HG02610 (cell line): ENCODE results near the gene KLRC3.
"Not testable (repeated sequence)": the region's sequence is repeated elsewhere in the genome, so short reads cannot be mapped to it uniquely, and the experiment has no call there.

ENCODE experiments used
- ATAC-seq: cut with Tn5 transposase; IDR thresholded peaks from one replicate; pipeline ENCODE4 v1.9.1; 2021; ENCODE audit warnings: mild to moderate bottlenecking, moderate library complexity; ENCODE audit not compliant: unreplicated experiment

KLRC3 gene

DNA sequence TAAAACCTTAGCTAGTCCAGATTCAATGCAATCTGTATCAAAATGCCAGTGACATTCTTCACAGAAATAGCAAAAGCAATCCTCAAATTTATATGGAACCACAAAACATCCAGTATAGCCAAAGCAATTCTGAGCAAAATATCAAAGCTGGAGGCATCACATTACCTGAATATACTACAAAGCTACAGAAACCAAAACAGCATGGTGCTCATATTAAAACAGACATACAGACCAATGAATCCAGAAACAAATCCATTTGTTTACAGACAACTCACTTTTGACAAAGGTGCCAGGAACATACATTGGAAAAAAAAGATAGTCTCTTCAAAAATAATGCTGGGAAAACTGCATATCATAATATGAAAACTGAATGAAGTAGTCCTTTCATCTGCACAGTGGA lies 15.6 kb downstream of the KLRC3 start:
- no peak for ATAC-seq

GRCh38 chr12:10400829-10401228 lies 19.6 kb downstream of the KLRC3 start:
- no peak for ATAC-seq

- ATAC-seq = no peak
Measured at GRCh38 chr12:10398168-10398567, 22.2 kb downstream of the KLRC3 start.

DNA sequence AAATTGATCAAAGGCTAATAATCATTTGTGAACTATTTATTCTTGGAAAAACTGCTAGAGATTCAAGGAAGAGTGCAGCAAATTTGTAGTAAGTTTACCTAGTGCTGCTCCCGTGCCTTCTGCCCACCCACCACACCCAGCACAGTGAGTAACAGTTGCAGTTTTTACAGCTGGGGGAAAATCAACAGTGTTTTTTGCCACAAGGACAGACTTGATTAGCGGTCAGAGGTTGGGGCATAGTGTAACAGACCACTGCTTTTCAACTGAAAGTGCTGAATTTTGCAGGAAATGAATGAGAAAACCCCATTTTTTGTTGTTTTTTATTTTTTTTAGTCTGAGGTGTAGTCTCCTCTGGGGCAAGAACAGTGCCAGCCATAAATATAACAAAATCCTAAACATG lies 23.1 kb downstream of the KLRC3 start:
- ATAC-seq = no peak

GRCh38 chr12:10396176-10396575 lies 24.2 kb downstream of the KLRC3 start:
- not testable (repeated sequence) for ATAC-seq

DNA sequence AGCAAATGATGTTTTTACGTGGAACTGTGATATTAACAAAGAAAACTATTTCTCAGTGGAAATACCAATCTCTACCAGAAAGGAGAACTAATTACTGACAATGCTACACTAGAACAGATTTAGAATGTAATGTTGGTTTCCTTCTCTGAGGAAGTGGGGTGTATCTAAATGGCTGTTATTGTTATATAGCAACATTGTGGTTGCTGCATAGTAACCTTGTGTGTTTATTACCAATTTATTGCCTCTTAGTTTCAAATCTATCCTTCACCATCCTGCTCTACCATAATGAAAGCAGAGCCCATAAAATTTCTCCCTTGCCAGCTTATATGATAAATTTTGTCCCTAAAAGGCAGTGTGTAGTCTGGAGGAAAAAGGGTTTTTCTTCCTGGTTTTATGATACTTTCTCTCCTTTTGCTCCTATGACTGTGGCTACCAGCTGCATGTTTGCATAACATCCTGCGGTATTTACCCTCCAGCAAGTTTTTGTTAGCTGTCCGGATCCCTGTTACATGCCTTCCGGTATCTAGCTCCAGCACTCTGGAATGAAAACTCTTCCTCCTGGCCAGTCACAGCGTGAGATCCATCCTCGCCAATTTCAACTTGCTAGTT lies 24.9 kb downstream of the KLRC3 start:
- peak; percentile 77 for ATAC-seq

- ATAC-seq = not testable (repeated sequence)
Measured at GRCh38 chr12:10394531-10395152, 25.8 kb downstream of the KLRC3 start.

DNA sequence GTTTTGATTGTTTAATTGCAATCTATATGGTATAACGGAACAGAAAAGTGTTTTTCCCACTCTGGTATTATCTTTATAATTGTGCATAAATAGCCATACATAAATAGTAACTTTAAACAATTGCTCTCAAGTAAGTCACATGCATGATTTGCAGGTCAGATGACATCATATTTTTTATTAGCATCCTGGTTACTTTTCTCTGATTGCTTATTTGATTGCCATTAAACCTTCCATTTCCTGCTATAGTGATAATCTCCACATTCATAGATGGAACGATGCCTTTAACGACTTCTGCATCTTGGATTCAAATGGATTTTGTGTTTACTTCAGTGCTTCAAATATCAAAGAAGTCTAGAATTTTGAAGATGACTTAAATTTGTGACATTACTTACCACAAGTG lies 27.1 kb downstream of the KLRC3 start:
- ATAC-seq = no peak

DNA sequence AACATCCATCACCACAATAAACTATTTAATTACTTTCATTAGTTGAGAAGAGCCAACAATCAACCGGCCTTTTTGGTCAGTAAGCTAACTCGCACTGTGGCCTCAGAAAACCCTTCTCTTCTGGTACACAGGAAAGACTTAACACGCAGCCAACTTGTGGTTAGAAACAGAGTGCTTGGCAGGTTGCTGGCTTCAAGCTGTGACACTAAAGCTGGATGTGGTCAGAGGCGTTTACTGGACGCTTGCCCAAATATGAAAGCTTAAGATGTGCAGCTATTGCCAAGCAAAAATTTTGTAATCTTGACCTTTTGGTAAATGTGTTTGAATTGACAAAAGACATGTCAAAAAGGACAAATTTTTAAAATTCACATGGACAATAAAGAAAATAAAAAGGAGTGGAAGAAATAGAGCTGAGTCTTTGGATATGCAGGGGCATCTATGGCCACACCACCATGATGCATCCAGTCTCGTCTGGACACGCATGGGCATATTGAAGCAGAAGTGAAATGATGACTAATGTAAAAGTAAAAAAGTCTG lies 27.9 kb downstream of the KLRC3 start:
- peak; percentile 72 for ATAC-seq

DNA sequence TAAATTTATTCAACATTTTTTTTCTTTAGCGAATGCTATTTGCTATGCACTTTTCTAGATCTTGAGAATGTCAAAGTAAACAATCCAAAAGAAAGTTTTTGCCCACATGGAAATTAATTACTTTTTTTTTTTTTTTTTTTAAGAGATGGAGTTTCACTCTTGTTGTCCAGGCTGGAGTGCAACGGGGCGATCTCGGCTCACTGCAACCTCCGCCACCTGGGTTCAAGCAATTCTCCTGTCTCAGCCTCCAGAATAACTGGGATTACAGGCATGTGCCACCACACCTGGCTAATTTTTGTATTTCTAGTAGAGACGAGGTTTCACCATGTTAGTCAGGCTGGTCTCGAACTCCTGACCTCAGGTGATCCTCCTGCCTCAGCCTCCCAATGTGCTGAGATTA lies 29.4 kb downstream of the KLRC3 start:
- not testable (repeated sequence) for ATAC-seq

GRCh38 chr12:10389904-10390303 lies 30.5 kb downstream of the KLRC3 start, which contains the start of gene KLRK1:
TSS of gene KLRK1 (minus strand) at chr12:10390041. CDS start at chr12:10388810, 1,231 bp downstream.
- no peak for ATAC-seq

DNA sequence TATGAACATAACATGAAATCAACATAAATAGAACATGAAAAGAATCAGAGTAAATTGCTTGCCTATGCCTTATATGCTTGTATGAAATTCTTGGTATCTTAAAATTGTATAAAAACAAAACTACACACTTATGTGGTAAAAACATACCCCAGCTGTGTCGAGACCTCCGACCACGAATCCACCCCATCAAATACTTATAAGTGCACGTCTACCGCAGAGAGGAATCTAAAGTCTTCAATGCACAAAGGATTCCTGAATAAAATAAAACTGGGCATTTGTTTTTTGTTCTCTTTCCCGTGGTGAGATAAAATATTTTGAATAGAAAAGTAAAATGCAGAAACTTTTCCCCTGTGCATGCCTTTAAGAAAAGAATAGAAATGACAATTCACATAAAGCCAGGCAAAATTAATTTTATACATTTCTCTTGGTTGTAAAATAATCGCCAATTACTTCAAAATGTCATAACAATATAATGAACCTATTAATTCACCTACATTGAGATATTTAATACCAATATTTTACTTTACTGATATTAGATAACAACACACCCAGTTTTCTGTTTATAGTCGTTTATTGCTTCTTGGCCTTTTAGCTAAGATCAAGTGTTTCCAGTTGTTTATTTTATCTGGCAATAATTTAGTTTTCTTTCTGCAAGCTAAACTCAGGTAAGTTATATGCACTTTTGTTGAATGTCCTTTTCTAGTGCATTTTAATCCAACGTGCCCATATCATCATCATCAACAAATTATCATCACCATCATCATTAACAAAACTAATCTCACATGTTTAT lies 31.6 kb downstream of the KLRC3 start:
- no peak for ATAC-seq

GRCh38 chr12:10387498-10387897 lies 32.9 kb downstream of the KLRC3 start:
- not testable (repeated sequence) for ATAC-seq

DNA sequence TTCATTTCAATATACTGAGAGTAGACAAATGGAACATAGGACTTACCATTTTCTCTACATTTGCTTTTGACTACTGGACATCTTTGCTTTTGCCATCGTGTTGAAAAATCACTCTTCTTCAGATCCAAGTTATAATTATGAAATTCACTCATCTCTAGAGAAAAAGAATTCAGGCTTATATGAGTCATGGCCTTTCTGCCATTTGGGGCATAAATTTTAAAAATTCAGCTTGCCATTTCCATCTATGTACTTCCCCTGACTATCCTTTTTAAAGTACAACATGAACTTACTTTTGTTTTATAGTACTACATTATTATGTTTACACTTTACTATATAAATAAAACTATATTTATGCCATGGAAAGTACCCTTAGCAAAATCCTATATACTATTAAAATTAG lies 33.5 kb downstream of the KLRC3 start:
- no peak for ATAC-seq

DNA sequence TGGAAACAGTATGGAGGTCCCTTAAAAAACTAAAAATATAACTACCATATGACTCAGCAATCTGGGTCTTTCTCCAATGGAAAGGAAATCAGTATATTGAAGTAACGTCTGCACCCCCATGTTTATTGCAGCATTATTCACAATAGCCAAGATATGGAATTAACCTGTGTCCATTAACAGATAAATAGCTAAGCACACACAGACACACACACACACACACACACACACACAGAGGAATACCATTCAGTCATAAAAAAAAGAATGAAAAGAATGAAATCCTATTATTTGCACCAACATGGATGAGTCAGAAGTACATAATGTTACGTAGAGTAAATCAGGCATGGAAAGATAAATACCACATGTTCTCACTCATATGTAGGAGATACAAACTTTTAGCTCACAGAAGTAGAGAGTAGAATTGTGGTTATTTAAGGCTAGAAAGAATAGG lies 35.2 kb downstream of the KLRC3 start:
- no peak for ATAC-seq

GRCh38 chr12:10384191-10384590 lies 36.2 kb downstream of the KLRC3 start:
- ATAC-seq = no peak

DNA sequence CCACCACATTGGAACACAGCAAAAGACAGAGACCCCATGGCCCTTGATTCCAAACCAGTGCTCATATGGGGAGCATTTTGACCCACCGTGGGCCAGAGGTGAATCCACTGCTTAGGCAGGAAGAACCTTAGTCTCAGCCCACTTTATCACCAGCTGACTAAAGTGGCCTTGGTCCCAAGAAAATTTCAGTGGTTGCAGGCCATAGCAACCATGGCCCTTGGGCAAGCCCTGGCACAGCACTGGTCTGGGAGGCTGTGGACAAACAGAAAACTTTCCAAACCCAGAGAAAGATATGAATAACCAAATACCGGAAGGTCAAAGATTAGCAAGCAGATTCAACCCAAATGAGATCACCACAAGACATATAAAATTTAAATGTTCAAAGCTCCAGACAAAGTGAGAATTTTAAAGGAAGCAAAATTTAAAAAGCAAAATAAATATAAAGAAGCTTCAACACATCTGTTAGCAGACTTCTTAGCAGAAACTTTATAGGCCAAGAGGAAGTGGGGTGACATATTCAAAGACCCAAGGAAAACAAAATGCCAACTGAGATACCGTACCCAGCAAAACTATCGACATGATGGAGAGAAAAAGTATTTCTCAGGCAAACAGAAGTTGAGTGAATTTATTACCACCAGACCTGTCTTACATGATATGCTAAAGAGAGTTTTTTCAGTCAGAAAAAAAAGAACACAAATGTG lies 38.3 kb downstream of the KLRC3 start:
- no peak for ATAC-seq

DNA sequence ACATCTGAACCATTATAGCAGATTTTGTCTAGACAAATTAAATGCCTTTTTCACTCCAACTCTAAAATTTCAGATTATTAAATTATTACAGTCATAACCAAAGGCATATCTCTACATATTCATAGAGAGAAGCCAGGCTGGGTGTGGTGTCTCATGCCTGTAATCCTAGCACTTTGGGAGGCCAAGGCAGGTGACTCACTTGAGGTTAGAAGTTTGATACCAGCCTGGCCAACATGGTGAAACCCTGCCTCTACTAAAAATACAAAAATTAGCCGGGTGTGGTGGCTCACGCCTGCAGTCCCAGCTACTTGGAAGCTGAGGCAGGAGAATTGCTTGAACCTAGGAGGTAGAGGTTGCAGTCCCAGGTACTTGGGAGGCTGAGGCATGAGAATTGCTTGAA lies 41.7 kb downstream of the KLRC3 start:
- ATAC-seq = not testable (repeated sequence)

- no peak for ATAC-seq
Measured at GRCh38 chr12:10374624-10375018, 45.8 kb downstream of the KLRC3 start.

- ATAC-seq = no peak
Measured at GRCh38 chr12:10372559-10372958, 47.8 kb downstream of the KLRC3 start.
